GM10266 (cell line): Measurements from ENCODE around the gene CCDC30.

ENCODE experiments used
- DNase-seq: peaks from one replicate; pipeline ENCODE4 v3.0.0; 2012; ENCODE audit errors: extremely low spot score
- TF ChIP-seq, protein P1 (sequence below): IDR thresholded peaks from 2 replicates; pipeline ENCODE4 v1.5.1; 2012; ENCODE audit warnings: mild to moderate bottlenecking, low read depth; ENCODE audit not compliant: control insufficient read depth, insufficient read depth; ENCODE audit errors: missing control alignments

CCDC30 gene

GRCh38 chr1:42657981-42658876, 195.1 kb downstream of the CCDC30 start, which contains the start of gene PPIH:
TSS of gene PPIH (plus strand) at chr1:42658423. CDS start at chr1:42658447, 24 bp downstream.
- TF ChIP-seq, protein P1, sequence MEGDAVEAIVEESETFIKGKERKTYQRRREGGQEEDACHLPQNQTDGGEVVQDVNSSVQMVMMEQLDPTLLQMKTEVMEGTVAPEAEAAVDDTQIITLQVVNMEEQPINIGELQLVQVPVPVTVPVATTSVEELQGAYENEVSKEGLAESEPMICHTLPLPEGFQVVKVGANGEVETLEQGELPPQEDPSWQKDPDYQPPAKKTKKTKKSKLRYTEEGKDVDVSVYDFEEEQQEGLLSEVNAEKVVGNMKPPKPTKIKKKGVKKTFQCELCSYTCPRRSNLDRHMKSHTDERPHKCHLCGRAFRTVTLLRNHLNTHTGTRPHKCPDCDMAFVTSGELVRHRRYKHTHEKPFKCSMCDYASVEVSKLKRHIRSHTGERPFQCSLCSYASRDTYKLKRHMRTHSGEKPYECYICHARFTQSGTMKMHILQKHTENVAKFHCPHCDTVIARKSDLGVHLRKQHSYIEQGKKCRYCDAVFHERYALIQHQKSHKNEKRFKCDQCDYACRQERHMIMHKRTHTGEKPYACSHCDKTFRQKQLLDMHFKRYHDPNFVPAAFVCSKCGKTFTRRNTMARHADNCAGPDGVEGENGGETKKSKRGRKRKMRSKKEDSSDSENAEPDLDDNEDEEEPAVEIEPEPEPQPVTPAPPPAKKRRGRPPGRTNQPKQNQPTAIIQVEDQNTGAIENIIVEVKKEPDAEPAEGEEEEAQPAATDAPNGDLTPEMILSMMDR = no peak
- DNase-seq = peak; percentile 88

DNA sequence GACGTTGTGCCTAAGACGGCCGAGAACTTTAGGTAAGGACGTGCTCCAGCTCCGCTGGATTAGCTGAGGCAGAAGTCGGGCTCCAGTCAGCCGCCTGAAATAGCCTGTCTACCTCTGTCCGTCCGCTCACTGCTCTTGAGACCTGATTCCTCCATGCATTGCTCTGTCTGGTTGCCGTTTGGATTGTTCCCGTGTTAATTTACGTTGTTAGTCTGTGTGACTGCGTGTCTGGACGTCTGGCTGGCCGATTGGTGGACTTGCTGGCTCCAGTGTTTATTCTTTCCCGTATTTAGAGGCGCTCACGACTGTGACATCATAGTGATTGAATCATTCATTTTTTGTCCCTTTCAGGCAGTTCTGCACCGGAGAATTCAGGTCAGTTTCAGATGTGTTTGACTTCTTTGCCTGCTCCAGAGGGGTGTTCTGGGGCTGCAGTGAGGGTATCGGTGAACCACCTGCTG, 195.8 kb downstream of the CCDC30 start:
- no peak for DNase-seq
- TF ChIP-seq, protein P1 = no peak

DNA sequence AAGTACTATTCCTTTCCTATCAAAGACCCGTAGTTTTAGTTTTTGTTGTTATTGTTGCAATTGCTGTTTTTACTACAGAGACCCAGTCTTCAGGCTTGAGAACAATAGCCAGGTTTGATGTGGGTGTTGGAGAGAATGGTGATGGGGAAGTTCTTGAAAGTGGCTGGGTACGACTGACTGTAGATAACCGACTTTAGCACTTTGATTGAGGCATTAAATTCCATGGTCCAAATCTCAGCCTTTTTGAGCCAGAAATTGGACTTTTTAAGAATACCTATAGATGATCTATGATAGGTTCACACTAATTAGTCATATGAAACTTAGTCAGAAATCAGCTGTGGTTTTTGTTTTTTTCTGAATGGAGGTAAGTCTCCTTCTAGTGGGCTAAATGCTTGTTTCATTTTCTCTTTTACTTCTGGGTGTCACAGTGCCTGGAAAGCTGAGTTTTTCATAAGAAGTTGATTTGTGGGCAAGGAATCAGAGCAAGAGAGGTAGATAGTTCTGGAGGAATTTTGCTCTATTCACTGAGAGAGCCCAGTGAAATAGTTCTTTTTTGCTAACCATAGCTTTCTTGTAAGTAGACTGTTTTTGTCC, 197.9 kb downstream of the CCDC30 start:
- peak; percentile 44 for DNase-seq
- TF ChIP-seq, protein P1 = no peak

- TF ChIP-seq, protein P1 = no peak
- no peak for DNase-seq
These were observed 206.8 kb downstream of the CCDC30 start for GRCh38 chr1:42669936-42670335.

GRCh38 chr1:42670425-42670824, 207.3 kb downstream of the CCDC30 start:
- DNase-seq = no peak
- TF ChIP-seq, protein P1 = no peak

DNA sequence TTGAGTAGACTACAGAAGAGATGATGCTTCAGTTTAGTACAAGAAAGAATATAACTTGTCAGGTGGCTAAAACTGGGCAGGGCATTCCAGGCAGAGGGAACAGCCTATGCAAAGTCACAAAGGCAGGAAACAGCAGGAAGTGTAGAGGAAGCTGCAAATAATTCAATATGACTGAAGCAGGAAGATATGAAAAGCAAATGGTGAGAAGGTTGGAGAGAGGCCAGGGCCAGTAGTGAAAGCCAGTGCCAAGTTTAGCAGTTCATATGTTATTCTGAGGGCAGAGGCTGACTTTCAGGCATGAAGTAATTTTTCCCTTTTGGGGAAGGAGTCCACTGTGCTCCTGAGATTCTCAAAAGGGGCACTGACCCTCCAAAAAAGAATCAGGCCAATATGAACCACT, 211.1 kb downstream of the CCDC30 start:
- no peak for DNase-seq

GRCh38 chr1:42674682-42675081, 211.6 kb downstream of the CCDC30 start:
- TF ChIP-seq, protein P1 = no peak
- DNase-seq = no peak

More for the DNA sequence above, 211.1 kb downstream of the CCDC30 start:
- TF ChIP-seq, protein P1 = no peak
